Activated naive CD4-positive, alpha-beta T cell treated with anti-CD3 and anti-CD28 coated beads, Interleukin-2, amount 10 ng/mL, durations not matched to agents 7 days and 5 days (primary cell): Measurements from ENCODE around the gene RPS15.
"Not testable (repeated sequence)": the region's sequence is repeated elsewhere in the genome, so short reads cannot be mapped to it uniquely, and the experiment has no call there.

Experiments
- CTCF ChIA-PET: fragments of 350-600 bp; sonication (Branson Sonifier 250); formaldehyde crosslinking; loops from one replicate; lab custom pipeline; 2021; ENCODE audit warnings: antibody characterized with exemption; lab: Charles Lee
- DNase-seq: peaks from one replicate; pipeline ENCODE4 v3.0.0-alpha.2; 2020
- H3K27ac Mint-ChIP-seq: one replicate; pipeline ENCODE4 v1.8.0; 2021; ENCODE audit warnings: mild to moderate bottlenecking, moderate library complexity, mixed read lengths
- H3K27me3 Mint-ChIP-seq: one replicate; pipeline ENCODE4 v1.8.0; 2021; ENCODE audit warnings: mild to moderate bottlenecking, mixed read lengths
- H3K36me3 Mint-ChIP-seq: one replicate; pipeline ENCODE4 v1.8.0; 2021; ENCODE audit warnings: mixed read lengths
- H3K4me1 Mint-ChIP-seq: one replicate; pipeline ENCODE4 v1.8.0; 2021; ENCODE audit warnings: mixed read lengths
- H3K4me3 Mint-ChIP-seq: one replicate; pipeline ENCODE4 v1.8.0; 2021; ENCODE audit warnings: mild to moderate bottlenecking, moderate library complexity, mixed read lengths
- H3K9me3 Mint-ChIP-seq: one replicate; pipeline ENCODE4 v1.8.0; 2021; ENCODE audit warnings: mixed read lengths

Gene RPS15

DNA sequence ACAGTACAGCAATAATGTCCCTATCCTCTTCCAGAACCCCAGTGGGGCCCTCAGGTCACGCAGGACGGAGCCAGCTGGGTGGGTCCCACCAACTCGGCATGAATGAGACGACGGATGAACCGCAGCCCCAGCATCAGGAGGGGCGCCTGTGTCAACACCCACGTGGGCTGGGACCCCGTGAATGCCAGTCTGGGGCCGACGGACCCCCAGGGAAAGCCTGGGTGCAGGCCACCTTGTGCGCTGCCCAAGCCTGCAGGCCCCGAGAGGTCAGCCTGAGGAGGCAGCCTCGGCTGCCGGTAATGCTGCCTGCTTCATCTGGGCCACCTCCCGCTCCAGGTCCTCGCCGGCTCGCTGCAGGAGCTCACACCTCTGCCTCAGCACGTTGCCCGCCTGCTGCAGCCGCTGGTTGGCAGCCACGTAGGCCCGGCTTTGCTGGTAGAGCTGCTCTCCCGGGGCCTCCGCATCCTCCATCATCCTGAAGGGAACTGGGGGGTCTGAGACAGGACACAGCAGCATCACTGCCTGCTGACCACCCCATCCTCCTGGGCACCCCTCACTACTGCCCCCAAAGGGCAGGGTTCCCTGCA is 36.7 kb downstream of the RPS15 start:
- CTCF ChIA-PET, result interaction anchor here (1.2 kb wide), 1 partner anchor 28 kb away, joined by 4 read pairs; no protein-coding TSS in a partner anchor
- no peak for DNase-seq
- Mint-ChIP-seq H3K4me3 (no peak overlapping the region), H3K4me1 (peaks cover 39% of the 10 kb centered on the region), H3K36me3 (peaks cover 6% of the 10 kb centered on the region), H3K27ac (no peak overlapping the region), H3K9me3 (no peaks in the 10 kb centered on the region), H3K27me3 (peaks cover 45% of the 10 kb centered on the region)

DNA sequence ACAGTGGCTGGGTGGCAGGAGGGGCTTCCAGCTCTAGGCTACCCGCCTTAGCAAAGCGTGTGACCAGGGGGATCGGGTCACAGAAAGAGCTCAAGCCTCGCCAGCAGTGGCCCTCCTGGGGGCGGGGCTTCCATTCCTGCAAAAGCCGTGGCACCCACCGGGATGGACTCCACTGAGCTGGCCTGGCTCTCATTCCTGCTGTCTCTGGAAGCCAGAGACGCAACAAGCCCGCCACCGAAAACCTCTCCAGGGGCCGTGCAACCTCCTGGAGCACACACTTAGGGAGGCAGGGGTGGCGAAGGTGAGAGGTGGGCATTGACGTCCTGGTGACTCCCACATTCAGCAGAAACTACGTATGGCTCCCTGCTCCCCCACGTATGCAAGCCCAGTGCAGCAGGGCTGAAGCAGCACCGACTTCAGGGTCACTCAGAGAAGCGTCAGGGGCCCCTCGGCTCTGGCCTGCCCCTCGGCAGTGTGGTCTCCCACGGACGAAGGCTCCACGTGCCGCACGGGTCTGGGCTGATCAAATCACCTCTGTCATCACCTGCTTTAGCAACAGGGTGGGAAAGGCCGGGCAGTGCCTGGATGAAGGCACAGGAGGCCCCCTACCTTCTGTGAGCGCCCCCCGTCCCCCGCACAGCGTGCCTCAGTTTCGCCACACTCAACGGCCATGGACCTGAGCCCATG is 37.7 kb downstream of the RPS15 start:
- H3K9me3 Mint-ChIP-seq, result no peaks in the 10 kb centered on the region
- H3K4me1 Mint-ChIP-seq, result peaks cover 39% of the 10 kb centered on the region
- H3K4me3 Mint-ChIP-seq, result no peak overlapping the region
- H3K27me3 Mint-ChIP-seq, result peaks cover 40% of the 10 kb centered on the region
- H3K36me3 Mint-ChIP-seq, result peaks cover 6% of the 10 kb centered on the region
- DNase-seq, result no peak
- CTCF ChIA-PET, result interaction anchor here (1.2 kb wide), 1 partner anchor 27 kb away, joined by 4 read pairs; no protein-coding TSS in a partner anchor
- H3K27ac Mint-ChIP-seq, result no peak overlapping the region

GRCh38 chr19:1477056-1477455 is 38.9 kb downstream of the RPS15 start:
- not testable (repeated sequence) for H3K9me3 Mint-ChIP-seq, DNase-seq, H3K36me3 Mint-ChIP-seq, H3K27ac Mint-ChIP-seq
- H3K4me1 Mint-ChIP-seq, result peaks cover 29% of the 10 kb centered on the region
- CTCF ChIA-PET, result interaction anchor here (0.7 kb wide), 1 partner anchor 301 kb away, joined by 3 read pairs; no protein-coding TSS in a partner anchor
- peak overlapping the region; percentile 41 for H3K4me3 Mint-ChIP-seq
- peaks cover 33% of the 10 kb centered on the region for H3K27me3 Mint-ChIP-seq

- peaks cover 6% of the 10 kb centered on the region for H3K36me3 Mint-ChIP-seq
- peak within 1 kb of the TSS; percentile 93 for H3K4me3 Mint-ChIP-seq
- H3K27me3 Mint-ChIP-seq, result peaks cover 16% of the 10 kb centered on the region
- peak; percentile 96 for DNase-seq
- H3K9me3 Mint-ChIP-seq, result no peaks in the 10 kb centered on the region
- peak within 1 kb of the TSS; percentile 91 for H3K27ac Mint-ChIP-seq
- peaks cover 25% of the 10 kb centered on the region for H3K4me1 Mint-ChIP-seq
- CTCF ChIA-PET, result no interaction called here
These were observed 40.9 kb downstream of the RPS15 start, which contains the start of gene C19orf25 for GRCh38 chr19:1478934-1479707. Gene C19orf25 (minus strand): TSS chr19:1479215. CDS start chr19:1478903, 312 bp downstream.

- Mint-ChIP-seq H3K4me3 (no peak overlapping the region), H3K36me3 (peaks cover 6% of the 10 kb centered on the region), H3K27ac (no peak overlapping the region), H3K4me1 (peaks cover 25% of the 10 kb centered on the region), H3K27me3 (peaks cover 14% of the 10 kb centered on the region), H3K9me3 (no peaks in the 10 kb centered on the region)
- no peak for DNase-seq
- CTCF ChIA-PET, result no interaction called here
These were observed 43.2 kb downstream of the RPS15 start for GRCh38 chr19:1481224-1481892.

GRCh38 chr19:1481893-1482360 is 43.7 kb downstream of the RPS15 start:
- peaks cover 14% of the 10 kb centered on the region for H3K27me3 Mint-ChIP-seq
- peaks cover 6% of the 10 kb centered on the region for H3K36me3 Mint-ChIP-seq
- H3K4me1 Mint-ChIP-seq, result peaks cover 24% of the 10 kb centered on the region
- CTCF ChIA-PET, result no interaction called here
- H3K27ac Mint-ChIP-seq, result no peak overlapping the region
- H3K4me3 Mint-ChIP-seq, result no peak overlapping the region
- no peaks in the 10 kb centered on the region for H3K9me3 Mint-ChIP-seq
- no peak for DNase-seq

GRCh38 chr19:1482361-1483130 is 44.4 kb downstream of the RPS15 start:
- Mint-ChIP-seq H3K27me3 (peaks cover 14% of the 10 kb centered on the region), H3K4me3 (no peak overlapping the region), H3K27ac (no peak overlapping the region), H3K36me3 (peaks cover 2% of the 10 kb centered on the region), H3K4me1 (peaks cover 19% of the 10 kb centered on the region), H3K9me3 (no peaks in the 10 kb centered on the region)
- DNase-seq, result no peak
- CTCF ChIA-PET, result no interaction called here

GRCh38 chr19:1483131-1483978 is 45.2 kb downstream of the RPS15 start:
- Mint-ChIP-seq H3K36me3 (peaks cover 2% of the 10 kb centered on the region), H3K27me3 (peaks cover 14% of the 10 kb centered on the region), H3K4me3 (no peak overlapping the region), H3K4me1 (peaks cover 13% of the 10 kb centered on the region), H3K9me3 (no peaks in the 10 kb centered on the region), H3K27ac (no peak overlapping the region)
- DNase-seq, result no peak
- CTCF ChIA-PET, result no interaction called here

- no peak overlapping the region for H3K27ac Mint-ChIP-seq
- no peak for DNase-seq
- CTCF ChIA-PET, result no interaction called here
- H3K27me3 Mint-ChIP-seq, result peaks cover 14% of the 10 kb centered on the region
- no peak overlapping the region for H3K4me3 Mint-ChIP-seq
- peaks cover 1% of the 10 kb centered on the region for H3K36me3 Mint-ChIP-seq
- H3K4me1 Mint-ChIP-seq, result peaks cover 12% of the 10 kb centered on the region
- H3K9me3 Mint-ChIP-seq, result no peaks in the 10 kb centered on the region
These were observed 45.8 kb downstream of the RPS15 start for GRCh38 chr19:1483979-1484428.

GRCh38 chr19:1486720-1487575 is 48.8 kb downstream of the RPS15 start:
- Mint-ChIP-seq H3K36me3 (no peaks in the 10 kb centered on the region), H3K27me3 (peaks cover 17% of the 10 kb centered on the region), H3K4me3 (no peak overlapping the region), H3K4me1 (peaks cover 17% of the 10 kb centered on the region), H3K9me3 (no peaks in the 10 kb centered on the region), H3K27ac (no peak overlapping the region)
- CTCF ChIA-PET, result no interaction called here
- DNase-seq, result no peak

- H3K9me3 Mint-ChIP-seq, result no peaks in the 10 kb centered on the region
- CTCF ChIA-PET, result no interaction called here
- no peak overlapping the region for H3K27ac Mint-ChIP-seq
- H3K4me1 Mint-ChIP-seq, result peaks cover 18% of the 10 kb centered on the region
- no peak overlapping the region for H3K4me3 Mint-ChIP-seq
- no peaks in the 10 kb centered on the region for H3K36me3 Mint-ChIP-seq
- peaks cover 25% of the 10 kb centered on the region for H3K27me3 Mint-ChIP-seq
- no peak for DNase-seq
These were observed 49.5 kb downstream of the RPS15 start for GRCh38 chr19:1487576-1488281.

- CTCF ChIA-PET, result no interaction called here
- no peaks in the 10 kb centered on the region for H3K36me3 Mint-ChIP-seq
- no peak overlapping the region for H3K27ac Mint-ChIP-seq
- no peak overlapping the region for H3K4me3 Mint-ChIP-seq
- H3K4me1 Mint-ChIP-seq, result peaks cover 18% of the 10 kb centered on the region
- no peak for DNase-seq
- H3K9me3 Mint-ChIP-seq, result no peaks in the 10 kb centered on the region
- H3K27me3 Mint-ChIP-seq, result peaks cover 30% of the 10 kb centered on the region
These were observed 50.0 kb downstream of the RPS15 start for GRCh38 chr19:1488282-1488601.
